DMS153 treated with DMSO at 0.1 percent for 48 hours (cell line): ENCODE measurements around the gene FRAS1.
"Not testable (repeated sequence)": the region's sequence is repeated elsewhere in the genome, so short reads cannot be mapped to it uniquely, and the experiment has no call there.

Experiments used
- DNase-seq: peaks from one replicate; lab custom pipeline; 2025; ENCODE audit not compliant: unreplicated experiment; lab: John Stamatoyannopoulos, UW

FRAS1 gene

DNA sequence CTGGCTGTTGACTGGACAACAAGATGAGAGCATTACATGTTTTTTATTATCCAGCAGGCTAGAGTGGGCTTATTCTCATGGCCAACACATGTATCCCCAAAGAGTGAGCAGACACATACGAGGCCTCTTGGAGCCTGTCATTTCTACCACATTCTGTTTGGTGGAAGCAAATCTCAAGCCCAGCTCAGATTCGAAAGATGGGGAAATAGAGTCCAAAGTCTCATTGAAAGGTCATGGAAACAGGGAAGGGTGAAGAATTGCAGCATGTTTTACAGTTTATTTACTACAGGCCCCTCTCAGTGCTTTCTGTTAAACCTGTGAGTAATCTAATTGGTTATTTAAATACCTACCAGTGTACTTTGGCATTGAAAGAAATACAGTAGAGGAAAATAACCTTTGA lies 108.6 kb downstream of the FRAS1 start:
- no peak for DNase-seq

DNA sequence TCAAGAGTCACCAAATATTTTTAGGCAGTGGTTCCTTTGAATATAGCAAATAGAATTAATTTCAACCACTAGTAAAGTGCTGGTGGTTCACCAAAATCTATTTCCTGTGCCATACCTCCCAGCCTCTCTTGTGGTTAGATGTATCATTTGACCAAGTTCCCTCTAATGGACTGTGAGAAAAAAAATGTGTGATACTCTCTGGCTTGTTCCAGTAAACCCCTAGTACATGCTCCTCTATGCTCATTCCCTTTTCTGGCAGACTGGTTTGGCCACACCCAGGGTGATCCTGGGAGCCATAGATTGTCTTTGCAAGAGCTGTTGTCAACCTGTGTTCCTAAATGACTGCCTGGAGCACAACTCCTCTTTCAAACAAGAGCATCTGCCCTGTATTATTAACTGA lies 109.5 kb downstream of the FRAS1 start:
- no peak for DNase-seq

DNA sequence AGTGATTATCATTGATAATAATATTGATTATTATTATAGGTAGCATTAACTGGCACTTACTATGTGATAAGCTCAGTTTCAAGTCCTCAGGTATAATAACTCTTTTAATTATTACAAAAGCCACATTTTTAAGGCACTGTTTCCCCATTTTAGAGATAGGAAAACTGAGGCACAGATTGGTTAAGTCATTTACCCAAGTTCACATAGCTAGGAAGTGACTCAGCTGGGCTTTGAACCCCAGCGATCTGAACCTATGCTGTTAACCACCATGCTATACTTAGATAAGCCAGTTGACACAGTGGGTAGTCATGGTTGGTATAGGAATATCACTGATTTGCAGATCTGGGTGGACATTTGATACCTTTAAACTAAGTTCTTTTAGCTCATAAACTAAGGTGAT lies 110.4 kb downstream of the FRAS1 start:
- DNase-seq = no peak

DNA sequence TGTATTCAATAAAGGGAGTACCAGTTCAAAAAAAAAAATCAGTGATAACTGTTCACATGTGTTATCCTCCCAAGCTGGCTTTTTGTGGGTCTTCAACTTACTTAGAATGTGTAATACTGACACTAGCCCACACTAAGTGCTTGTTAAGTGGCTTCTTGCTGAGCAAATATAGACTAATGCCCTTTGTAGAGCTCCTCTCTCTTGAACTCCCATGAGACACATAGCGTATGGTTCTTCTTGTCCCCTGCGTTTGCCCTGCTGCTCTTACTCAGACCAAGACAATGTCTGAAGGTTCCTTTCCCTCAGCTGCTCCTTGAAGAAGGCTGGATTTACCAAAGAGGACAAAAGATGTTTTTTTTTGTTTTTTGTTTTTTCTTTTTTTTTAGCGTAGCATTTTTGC lies 110.9 kb downstream of the FRAS1 start:
- DNase-seq = no peak

DNA sequence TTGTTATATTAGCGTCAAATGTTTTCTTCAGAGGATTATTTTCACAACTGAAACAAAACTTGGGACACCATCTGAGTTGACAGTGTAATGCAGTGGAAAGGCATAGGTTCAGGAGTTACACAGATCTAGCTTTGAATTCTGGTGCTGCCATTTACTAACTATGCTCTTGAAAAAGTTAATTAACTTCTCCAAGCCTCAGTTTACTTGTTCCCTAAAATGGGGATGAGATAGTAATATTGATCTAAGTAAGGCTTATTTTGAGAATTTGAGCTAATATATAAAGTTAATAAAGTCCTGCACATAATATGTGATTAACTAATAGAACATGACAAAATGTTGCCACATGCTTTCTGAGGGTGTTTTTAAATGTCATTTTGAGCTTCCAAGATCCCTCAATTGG lies 112.6 kb downstream of the FRAS1 start:
- no peak for DNase-seq

DNA sequence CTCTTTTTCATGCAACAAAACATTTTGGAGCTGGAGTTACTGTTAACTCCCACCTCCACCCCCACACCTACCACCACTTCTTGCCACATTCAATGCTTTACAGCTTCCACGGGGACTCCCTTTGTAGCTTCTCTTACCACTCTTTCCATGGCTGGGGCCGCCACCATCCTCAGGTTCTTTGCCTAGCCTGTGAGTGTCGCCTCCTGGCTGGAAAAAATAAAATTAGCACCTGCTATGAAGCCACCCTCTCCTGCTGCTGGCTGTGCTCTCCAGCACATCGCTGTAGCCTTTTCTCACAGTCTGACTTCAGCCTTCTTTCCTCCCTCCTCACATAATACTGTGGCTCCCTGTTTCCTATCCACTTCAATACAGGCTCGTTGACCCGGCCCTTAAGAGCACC lies 114.4 kb downstream of the FRAS1 start:
- no peak for DNase-seq

DNA sequence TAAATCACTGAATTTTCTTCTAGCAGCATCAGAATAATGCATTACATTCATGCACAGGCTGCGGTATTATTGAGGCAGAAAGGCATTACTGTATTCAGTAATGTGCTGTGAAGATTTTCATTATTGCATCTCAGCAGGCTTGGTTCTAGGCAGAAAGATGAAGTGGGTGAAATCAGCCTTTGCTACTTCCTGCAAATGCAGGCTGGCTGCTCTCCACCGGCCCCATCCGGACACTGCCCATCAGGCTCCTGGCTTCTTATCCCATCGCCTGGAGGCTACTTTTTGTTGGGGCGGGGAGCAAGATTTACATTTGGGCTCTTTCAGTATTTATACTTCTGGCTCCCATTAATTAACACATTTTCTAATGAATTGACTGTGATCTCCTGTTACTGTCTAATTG lies 117.8 kb downstream of the FRAS1 start:
- no peak for DNase-seq

DNA sequence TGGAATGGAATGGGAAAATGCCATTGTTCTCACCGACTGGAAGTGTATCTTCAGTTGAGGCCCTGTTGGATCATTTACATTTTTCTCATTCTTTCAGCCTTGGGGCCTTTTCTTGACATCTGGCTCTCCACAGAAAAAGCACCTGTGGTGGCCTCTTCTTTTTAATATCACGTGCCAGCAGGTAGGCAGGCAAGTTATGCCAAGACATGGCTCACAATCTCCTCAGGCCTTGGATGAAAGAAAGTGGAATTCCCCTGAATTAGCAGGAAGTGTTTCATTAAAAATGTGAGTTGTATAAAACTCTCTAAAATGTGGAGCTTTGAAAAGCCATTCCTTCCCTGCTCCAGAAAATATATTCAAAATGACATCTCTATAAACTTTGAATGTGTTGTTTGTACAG lies 122.1 kb downstream of the FRAS1 start:
- DNase-seq = no peak

DNA sequence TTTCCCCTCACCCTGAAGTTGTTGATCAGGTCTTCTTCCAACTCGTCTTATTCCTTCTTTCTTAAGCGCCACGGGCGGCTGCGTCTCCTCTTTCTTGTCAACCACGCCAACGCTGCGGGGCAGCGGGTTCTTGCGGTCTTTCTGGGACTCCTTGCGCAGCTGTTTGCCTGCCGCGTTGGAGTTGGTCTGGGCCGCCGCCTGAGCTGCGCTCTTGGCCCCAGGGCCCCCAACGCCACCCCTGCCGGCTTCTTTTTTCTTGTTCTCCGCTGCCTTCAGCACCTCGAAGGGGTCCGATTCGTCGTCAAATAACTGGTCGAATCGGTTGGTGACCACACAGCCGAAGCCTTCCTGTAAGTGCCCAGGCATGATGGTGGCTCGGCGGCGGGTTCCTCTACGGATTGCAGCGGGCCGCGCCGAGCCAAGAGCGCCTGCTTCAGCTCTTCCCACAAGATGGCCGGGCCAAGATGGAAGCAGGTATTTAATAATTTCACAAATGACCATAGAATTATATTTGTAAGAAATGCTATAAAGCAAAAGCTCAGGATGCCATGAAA lies 124.6 kb downstream of the FRAS1 start:
- DNase-seq = not testable (repeated sequence)

DNA sequence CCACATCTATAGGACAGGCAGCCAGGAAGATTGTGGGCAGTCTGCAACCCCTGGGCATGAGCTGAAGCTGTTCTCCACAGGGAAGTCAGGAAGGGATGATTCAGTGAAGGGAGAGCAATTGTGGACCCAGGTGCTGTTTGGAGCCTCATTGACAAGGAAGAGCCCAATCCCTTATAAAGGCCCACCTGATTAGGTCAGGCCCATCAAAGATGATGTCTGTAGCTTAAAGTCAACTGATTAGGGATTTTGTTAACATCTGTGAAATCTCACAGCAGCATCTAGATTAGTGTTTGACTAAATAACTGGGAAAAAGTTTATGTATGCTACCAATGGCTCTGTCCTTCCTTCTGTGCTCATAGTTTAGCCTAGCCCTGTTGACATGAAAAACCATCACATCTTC lies 127.5 kb downstream of the FRAS1 start:
- DNase-seq = no peak

DNA sequence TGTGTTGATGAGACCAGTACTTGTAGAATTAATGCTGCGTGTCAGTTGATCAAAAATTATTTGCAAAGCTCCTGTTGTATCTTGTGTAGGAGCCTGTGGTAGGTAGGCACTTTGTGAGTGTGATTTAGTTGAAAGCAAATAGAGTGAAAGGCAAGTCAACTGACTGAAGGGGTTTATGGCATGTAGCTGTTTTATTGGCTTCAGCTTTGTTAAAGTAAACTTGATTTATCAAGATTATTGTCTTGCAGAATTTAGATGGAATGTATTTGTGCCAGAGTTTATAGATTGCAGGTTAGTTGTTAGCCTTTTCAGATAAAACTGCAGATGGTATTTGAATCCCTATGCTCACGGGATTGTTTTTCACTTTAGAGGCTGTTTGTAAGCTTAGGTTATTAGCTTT lies 128.0 kb downstream of the FRAS1 start:
- no peak for DNase-seq

DNA sequence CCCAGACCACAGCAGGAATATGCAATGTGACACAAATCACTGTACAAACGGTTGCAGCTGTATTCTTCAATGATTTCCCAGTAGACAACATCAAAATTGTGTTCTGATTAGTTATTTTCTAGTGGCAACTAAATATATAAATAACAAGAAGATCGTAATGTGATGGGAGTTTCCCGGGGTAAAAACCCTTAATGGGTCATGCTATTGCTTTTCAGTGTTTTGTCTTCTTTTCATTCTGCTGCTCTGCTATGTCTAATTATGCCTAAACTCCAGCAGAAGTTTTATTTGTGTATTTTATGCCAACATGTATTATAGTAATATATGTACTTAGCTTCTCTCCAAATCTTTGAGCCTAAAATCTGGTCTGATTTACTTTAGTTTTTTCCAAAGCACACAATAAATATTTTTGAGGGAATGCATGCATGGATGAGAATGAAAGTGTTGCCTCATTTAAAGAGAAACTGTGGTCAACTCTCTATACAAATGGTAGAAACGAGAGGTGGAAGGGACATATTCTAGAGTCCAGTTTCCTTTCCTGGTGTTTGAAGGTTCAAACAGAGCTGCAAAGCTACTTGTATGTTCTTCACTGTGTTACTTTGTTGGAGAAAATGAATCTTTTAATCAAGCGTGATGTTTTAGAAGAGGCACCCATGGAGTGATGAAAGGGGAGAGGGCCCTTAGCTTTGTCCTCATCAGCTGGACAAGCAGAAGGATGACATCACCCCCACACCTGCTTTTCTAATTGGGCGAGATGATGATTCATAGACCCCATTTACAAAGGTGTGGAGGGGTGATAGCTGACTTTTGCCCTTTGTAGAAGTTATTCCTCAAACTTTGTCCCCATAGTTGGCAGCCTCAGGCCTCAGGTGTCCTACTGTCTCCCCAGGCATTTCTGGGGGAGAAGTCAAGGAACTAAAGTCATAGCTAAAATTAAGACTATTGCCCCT lies 129.7 kb downstream of the FRAS1 start:
- DNase-seq = no peak

DNA sequence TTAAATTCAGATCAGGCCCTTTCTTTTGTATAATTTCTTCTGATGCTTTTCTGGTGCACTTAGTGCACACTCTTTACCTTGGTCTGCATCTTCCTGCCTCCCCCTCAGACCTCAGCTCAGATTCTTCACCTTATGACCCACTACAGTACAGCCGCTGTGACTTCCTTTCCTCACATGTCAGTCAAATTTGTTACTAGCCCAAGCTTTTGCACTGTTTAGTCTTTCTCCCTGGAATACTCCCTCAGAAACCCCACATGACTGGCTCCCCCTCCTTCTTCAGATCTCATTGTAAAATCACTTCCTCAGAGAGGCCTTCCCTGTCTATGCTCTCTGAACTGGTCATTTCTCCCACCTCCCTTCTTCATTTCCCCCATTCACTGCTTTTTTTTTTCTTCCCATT lies 132.9 kb downstream of the FRAS1 start:
- no peak for DNase-seq

DNA sequence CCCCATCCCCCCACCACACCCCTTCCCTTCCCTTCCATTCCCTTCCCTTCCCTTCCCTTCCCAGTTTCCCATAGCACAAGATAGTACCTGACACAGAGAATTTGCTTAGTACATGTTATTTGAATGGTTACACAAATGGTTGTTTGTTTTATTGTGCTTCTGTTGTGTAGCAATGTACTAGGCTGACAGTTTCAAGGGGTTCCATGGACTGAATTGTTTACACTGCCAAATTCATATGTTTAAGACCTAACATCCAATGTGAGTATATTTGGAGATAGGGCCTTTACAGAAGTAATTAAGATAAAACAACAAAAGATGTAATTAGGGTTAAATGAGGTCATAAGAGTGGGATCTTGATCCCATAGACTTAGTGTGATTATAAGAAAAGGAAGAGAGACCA lies 133.5 kb downstream of the FRAS1 start:
- no peak for DNase-seq

DNA sequence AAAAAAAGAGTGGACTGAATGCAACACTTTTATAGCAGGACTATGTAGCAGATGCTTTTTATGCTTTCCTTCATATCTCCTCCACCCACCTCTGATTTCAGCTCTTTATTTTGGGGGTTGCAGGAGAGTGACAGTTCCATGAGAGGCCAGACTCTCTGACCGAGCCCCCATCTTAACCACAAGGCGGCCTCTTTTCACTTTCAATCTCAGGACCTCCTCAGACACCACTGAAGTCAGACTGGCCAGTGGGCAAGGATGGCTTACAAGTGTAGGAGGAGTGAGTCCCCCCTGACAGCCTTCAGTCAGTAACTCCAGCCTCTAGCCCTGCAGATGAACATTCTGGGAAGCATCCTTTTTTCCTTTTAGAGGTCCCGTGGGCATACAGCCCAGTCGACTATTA lies 140.8 kb downstream of the FRAS1 start:
- DNase-seq = no peak

DNA sequence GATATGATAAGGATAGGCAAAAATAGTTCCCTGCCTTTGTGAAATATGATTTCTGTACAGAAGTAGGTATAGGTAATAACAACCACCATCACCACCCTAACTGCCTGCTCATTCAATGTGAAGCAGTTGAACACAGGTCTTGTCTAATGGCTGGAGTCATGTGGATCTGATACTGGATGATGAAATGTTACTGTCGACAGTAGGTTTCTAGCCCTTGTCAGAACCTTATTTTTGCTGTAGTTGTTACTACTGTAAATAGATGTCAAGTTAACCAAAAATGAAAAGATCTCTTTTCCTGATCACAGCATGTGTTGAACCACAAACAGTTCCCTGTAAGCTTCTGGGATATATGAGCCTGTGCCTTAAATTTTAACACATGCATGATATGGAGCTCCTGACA lies 142.9 kb downstream of the FRAS1 start:
- DNase-seq = no peak

DNA sequence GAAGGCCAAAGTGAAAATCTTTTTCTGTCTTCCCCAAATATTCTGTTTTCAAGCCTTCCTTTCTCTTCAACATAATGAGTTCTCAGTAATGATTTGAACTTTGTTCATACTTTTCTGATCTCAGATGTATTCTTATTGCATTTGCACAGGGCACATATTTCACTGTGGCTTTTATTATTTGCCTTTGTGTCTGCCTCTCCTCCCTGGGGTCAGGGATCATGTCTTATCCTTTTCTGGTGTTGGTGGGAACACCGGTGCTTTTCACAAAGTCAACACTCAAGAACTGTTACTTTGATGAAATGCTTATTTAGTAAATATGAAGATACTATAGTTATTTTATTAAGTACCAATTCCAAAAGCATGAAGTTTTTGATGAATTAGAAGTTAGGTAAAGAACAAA lies 143.8 kb downstream of the FRAS1 start:
- no peak for DNase-seq

DNA sequence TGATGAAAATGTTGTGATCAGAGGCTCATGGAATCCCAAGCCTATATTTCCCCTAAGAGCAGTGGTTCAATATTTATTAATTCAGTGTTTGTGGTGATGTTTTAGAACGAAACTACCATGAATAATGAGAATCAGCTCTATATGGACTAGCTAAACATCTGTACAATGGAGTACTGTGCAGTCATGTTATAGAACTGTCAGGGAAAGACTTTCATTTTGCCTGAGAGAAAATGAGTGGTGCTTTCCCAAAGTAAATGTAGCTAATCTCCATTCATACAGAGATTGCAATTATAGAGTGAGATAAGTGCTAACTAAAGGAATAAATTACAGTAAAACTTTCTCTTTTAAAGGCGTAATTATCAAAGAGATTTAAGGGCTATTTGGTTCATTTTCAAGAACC lies 147.1 kb downstream of the FRAS1 start:
- no peak for DNase-seq

DNA sequence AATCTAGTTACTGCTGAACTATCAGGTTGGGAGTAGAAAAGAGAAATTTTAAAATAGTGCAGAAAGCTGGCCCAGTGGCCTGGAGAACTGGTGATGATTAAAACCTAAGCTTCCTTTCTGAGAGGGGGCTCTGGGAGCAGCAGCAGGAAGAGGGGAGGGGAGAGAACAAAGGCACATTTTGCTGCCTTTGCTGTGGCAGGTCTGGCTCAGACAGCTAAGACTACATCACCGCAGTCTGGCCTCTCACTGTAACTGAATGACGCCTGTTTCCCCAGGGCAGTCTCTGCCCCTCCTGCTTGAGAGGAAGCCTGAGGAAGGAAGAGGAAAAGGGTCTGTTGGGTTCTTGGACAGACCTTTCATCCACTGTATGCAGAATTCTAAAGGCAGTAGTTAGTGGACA lies 148.5 kb downstream of the FRAS1 start:
- no peak for DNase-seq

DNA sequence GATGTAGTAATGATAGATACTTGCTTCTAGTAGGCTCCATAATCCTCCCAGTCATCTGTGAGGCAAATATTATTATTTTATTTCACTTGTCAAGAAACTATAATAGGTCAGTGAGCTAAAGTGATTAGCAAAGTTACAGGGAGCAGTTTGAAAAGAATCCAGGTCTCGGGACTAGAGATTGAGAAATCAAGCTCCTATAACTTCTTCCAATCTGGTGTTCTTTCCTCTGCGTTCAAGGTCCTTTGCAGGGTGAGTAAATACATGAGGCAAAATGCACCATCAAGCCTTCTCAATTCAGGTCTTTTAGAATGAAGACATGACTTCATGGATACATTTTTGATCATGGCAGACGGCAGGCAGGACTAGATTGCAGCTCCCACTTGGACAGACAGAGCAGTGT lies 150.4 kb downstream of the FRAS1 start:
- no peak for DNase-seq

DNA sequence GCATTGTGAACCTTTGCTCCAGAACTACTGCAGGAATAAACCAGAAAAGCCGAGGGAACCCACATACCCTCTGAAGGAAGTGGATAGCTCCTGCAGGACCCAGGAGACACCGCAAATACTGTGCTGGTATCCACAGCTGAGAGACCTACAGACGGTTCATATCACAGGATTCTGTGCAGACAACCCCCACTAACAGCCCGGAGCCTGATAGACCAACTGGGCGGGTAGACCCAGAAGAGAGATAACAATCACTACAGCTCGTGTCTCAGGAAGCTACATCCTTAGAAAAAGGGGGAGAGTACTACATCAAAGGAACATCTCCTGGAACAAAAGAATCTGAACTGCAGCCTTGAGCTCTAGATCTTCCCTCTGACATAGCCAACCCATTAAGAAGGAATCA lies 150.8 kb downstream of the FRAS1 start:
- no peak for DNase-seq

DNA sequence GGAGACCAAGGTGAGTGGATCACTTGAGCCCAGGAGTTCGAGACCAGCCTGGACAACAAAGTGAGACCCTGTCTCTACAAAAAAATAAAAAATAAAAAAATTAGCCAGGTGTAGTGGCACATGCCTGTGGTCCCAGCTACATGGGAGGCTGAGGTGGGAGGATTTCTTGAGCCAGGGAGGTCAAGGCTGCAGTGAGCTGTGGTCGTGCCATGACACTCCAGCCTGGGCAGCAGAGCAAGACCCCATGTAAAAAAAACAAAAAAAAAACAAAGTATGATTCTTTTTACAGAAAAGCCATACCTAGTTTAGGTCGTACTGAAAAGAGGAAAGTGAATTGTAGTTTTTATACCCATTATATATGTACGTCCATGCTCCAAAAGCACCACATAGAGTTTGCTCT lies 151.8 kb downstream of the FRAS1 start:
- DNase-seq = not testable (repeated sequence)
